Stimulated activated CD4-positive, alpha-beta T cell treated with anti-CD3 and anti-CD28 coated beads, TNF-alpha, amount 100 ng/mL, for 4 hours (primary cell): ENCODE data around the gene CROCC.
"Not testable (repeated sequence)": the region's sequence is repeated elsewhere in the genome, so short reads cannot be mapped to it uniquely, and the experiment has no call there.

ENCODE experiments used
- DNase-seq, 3 experiments: peaks; one replicate each; pipeline ENCODE4 v3.0.0-alpha.2; 2020; ENCODE audit warnings: low read depth in 3 of 3

Gene CROCC

GRCh38 chr1:16939386-16940180 is 17.9 kb downstream of the CROCC start:
- not testable (repeated sequence) for DNase-seq

- DNase-seq = no peak
These were observed 22.3 kb downstream of the CROCC start for GRCh38 chr1:16944038-16944437.

GRCh38 chr1:16945512-16945911 is 23.8 kb downstream of the CROCC start:
- not testable (repeated sequence) for DNase-seq

- DNase-seq = not testable (repeated sequence)
These were observed 24.5 kb downstream of the CROCC start for GRCh38 chr1:16946185-16946584.

GRCh38 chr1:16946646-16947045 is 24.9 kb downstream of the CROCC start:
- DNase-seq = no peak

- DNase-seq = not testable (repeated sequence)
These were observed 26.7 kb downstream of the CROCC start for GRCh38 chr1:16948282-16948891.

- DNase-seq = not testable (repeated sequence)
These were observed 27.3 kb downstream of the CROCC start for GRCh38 chr1:16949026-16949425.

- DNase-seq = not testable (repeated sequence)
These were observed 30.6 kb downstream of the CROCC start for GRCh38 chr1:16952376-16952775.

- DNase-seq = no peak
These were observed 32.8 kb downstream of the CROCC start for GRCh38 chr1:16954579-16954978.

- no peak for DNase-seq
These were observed 33.5 kb downstream of the CROCC start for GRCh38 chr1:16955186-16955585.

GRCh38 chr1:16956775-16957174 is 35.0 kb downstream of the CROCC start:
- no peak for DNase-seq

GRCh38 chr1:16957731-16958130 is 36.0 kb downstream of the CROCC start:
- DNase-seq = no peak

- no peak for DNase-seq
These were observed 36.7 kb downstream of the CROCC start for GRCh38 chr1:16958475-16958874.

GRCh38 chr1:16960560-16961296 is 39.0 kb downstream of the CROCC start:
- peak; percentile 57 to 64 (median 58) for DNase-seq

- no peak for DNase-seq
These were observed 39.8 kb downstream of the CROCC start for GRCh38 chr1:16961297-16962133.

GRCh38 chr1:16964169-16964568 is 42.4 kb downstream of the CROCC start:
- not testable (repeated sequence) for DNase-seq

- no peak for DNase-seq
These were observed 43.8 kb downstream of the CROCC start for GRCh38 chr1:16965486-16966067.

- DNase-seq = no peak
These were observed 44.6 kb downstream of the CROCC start for GRCh38 chr1:16966282-16966681.

GRCh38 chr1:16967095-16967575 is 45.4 kb downstream of the CROCC start:
- no peak for DNase-seq

GRCh38 chr1:16967962-16968361 is 46.2 kb downstream of the CROCC start:
- DNase-seq = no peak

GRCh38 chr1:16968372-16968771 is 46.6 kb downstream of the CROCC start:
- no peak for DNase-seq
